Melanocyte of skin (primary cell): ENCODE data around the gene NPIPB8. TPM values are rescaled to one million over a fixed set of nuclear protein-coding genes. Genes with fewer than 3 reads are reported as not detected.

Experiments
- total RNA-seq, 2 donors: library from RNA; depleted of rRNA; stranded (reverse); fragments of >200 nt; gene quantifications; 2 replicates each; pipeline ENCODE4 v1.2.3, GENCODE V29; 2012

The NPIPB8 gene
- under 1 TPM in 1 of 2 donors, not detected in 1; under 0.01 TPM for total RNA-seq

DNA sequence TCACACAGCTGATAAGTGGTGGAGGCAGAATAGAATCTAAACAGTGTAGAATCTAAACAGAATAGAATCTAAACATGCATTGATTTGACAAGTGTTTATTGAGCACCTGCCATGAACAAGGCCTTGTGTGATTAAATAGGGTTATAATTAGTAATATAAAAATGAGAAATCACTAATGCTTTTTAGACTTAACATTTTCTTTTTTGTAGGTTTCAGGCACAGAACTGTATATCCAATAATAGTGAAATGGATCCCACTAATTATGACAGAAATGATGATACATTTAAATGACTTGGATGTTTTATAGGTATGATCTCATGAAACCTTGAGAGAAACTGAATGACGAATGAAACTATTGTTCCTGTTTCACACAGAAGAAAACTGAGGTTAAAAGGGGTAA lies at the start of gene NPIPB8:
Gene NPIPB8, plus strand, starts transcription at position 301 of the 400 bp plus-strand sequence. CDS start 296 bp downstream, outside the sequence.

DNA sequence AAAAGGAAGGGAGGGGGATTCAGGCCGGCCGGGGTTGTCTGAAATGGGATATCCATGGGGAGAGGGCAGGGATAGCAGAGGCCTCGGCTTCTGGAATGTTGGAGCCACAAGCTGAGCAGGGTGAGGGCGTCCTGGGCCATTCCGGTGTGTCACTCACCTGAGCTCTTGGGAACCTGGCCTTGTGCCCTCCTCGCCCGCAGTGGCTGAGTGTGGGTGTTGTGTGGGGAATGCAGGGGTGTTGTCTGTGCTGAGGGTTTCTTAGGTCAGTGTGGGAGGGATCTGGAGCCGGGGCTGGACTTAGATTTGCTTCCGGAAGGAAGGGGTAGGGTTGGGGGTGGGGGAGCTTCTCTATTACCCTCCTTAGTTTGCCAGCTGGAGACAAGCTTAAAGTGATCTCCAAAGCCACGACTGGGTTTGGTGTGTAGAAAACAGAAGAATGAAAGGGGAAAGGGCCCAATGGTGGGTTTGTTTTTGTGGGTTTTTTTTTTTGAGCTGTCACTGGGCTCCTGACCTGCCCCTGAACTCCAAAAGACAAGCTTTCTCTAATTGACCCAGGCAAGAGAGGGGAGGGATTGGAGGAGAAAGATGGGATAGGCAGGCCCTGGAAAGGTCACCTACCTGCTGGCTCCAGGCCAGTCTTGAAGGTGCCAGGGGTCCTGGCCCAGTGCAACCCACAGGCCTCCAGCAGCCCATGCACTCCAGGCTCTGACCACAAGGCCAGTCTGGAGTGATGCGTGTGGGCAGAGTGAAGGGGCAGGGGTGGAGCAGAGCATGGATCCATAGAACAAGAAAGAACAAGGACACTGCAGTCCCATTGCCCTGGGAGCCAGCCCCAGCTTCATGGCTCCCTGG lies 40.8 kb upstream of the NPIPB8 start, which contains the start of gene SULT1A2:
Gene SULT1A2, minus strand, starts transcription at position 211 of the 852 bp plus-strand sequence. CDS start 1,120 bp downstream, outside the sequence.

DNA sequence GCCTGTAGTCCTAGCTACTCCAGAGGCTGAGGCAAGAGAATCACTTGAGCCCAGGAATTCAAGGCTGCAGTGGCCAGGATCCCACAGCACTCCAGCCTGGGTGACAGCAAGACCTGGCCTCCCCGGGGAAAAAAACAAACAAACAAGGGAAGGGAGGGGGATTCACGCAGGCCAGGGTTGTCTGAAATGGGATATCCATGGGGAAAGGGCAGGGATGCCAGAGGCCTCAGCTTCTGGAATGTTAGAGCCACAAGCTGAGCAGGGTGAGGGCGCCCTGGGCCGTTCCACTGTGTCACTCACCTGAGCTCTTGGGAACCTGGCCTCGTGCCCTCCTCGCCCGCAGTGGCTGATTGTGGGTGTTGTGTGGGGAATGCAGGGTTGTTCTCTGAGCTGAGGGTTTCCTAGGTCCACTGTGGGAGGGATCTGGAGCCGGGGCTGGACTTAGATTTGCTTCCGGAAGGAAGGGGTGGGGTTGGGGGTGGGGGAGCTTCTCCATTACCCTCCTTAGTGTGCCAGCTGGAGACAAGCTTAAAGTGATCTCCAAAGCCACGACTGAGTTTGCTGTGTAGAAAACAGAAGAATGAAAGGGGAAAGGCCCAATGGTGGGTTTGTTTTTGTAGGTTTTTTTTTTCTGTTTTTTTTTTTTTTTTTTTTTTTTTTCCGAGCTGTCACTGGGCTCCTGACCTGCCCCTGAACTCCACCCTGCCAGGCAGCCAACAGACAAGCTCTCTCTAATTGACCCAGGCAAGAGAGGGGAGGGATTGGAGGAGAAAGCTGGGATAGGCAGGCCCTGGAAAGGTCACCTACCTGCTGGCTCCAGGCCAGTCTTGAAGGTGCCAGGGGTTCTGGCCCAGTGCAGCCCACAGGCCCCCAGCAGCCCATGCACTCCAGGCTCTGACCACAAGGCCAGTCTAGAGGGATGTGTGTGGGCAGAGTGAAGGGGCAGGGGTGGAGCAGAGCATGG lies 28.0 kb upstream of the NPIPB8 start, which contains the start of gene SULT1A1:
Gene SULT1A1, minus strand, starts transcription at position 414 of the 964 bp plus-strand sequence. CDS start 1,189 bp downstream, outside the sequence.

Other genes with a start within 250 kb of the NPIPB8 start
- gene EIF3CL, start 234.2 kb upstream of the NPIPB8 start, total RNA-seq: 10 to 100 TPM; 67.6 to 69.5 TPM
- not detected for gene NPIPB7, start 165.7 kb upstream of the NPIPB8 start, total RNA-seq
- gene CLN3, start 146.0 kb upstream of the NPIPB8 start, total RNA-seq: 10 to 100 TPM; 24.3 to 28.6 TPM
- gene APOBR, start 143.4 kb upstream of the NPIPB8 start, total RNA-seq: not detected
- not detected for gene IL27, start 131.2 kb upstream of the NPIPB8 start, total RNA-seq
- gene NUPR1, start 99.1 kb upstream of the NPIPB8 start, total RNA-seq: 1 to 10 TPM in 1 of 2 donors, under 1 TPM in 1; 1.00 to 2.8 TPM
- 1 to 10 TPM; 8.3 to 9.6 TPM for gene SGF29, start 84.1 kb upstream of the NPIPB8 start, total RNA-seq
- not detected for gene SULT1A2, start 41.0 kb upstream of the NPIPB8 start, total RNA-seq
- under 1 TPM in 1 of 2 donors, not detected in 1; under 0.01 TPM for gene SULT1A1, start 28.0 kb upstream of the NPIPB8 start, total RNA-seq
- gene EIF3C, start 73.4 kb downstream of the NPIPB8 start, total RNA-seq: 10 to 100 TPM; 31.7 to 61.6 TPM
- gene NPIPB9, start 113.7 kb downstream of the NPIPB8 start, total RNA-seq: 1 to 10 TPM; 5.2 to 5.7 TPM
- gene ATXN2L, start 184.9 kb downstream of the NPIPB8 start, total RNA-seq: 10 to 100 TPM; 48.5 to 49.0 TPM
- gene TUFM, start 208.3 kb downstream of the NPIPB8 start, total RNA-seq: 100 to 1,000 TPM in 1 of 2 donors, 10 to 100 TPM in 1; 97.4 to 137 TPM
- gene SH2B1, start 225.8 kb downstream of the NPIPB8 start, total RNA-seq: 10 to 100 TPM; 13.4 to 17.0 TPM
- under 1 TPM; under 0.01 to 0.34 TPM for gene ATP2A1, start 240.4 kb downstream of the NPIPB8 start, total RNA-seq